Subcutaneous abdominal adipose tissue (tissue), 5 donors: ENCODE data around the gene CCNF.

Experiments used
- H3K27ac ChIP-seq: one replicate; pipeline ENCODE4 v1.7.0; 2013; ENCODE audit warnings: low read depth, mild to moderate bottlenecking, inconsistent platforms, low read length, moderate library complexity
- H3K27me3 ChIP-seq, 5 donors: one replicate each; pipeline ENCODE4 v1.7.0; 2013; ENCODE audit warnings: low read length in 5 of 5, inconsistent platforms in 1 of 5; ENCODE audit not compliant: control insufficient read depth in 5 of 5, insufficient read depth in 4 of 5
- H3K36me3 ChIP-seq, 5 donors: one replicate each; pipeline ENCODE4 v1.7.0; 2013; ENCODE audit warnings: low read length in 5 of 5; ENCODE audit not compliant: control insufficient read depth in 5 of 5, insufficient read depth in 5 of 5
- H3K4me1 ChIP-seq, 5 donors: one replicate each; pipeline ENCODE4 v1.7.0; 2013; ENCODE audit warnings: low read length in 5 of 5, mild to moderate bottlenecking in 3 of 5, moderate library complexity in 1 of 5; ENCODE audit not compliant: control insufficient read depth in 5 of 5, insufficient read depth in 5 of 5
- H3K4me3 ChIP-seq, 5 donors: one replicate each; pipeline ENCODE4 v1.7.0; 2013; ENCODE audit warnings: low read length in 5 of 5, low read depth in 1 of 5
- H3K9ac ChIP-seq, 5 donors: one replicate each; pipeline ENCODE4 v1.7.0; 2013; ENCODE audit warnings: low read length in 5 of 5, mild to moderate bottlenecking in 4 of 5, moderate library complexity in 3 of 5
- H3K9me3 ChIP-seq, 5 donors: one replicate each; pipeline ENCODE4 v1.7.0; 2013; ENCODE audit warnings: low read length in 5 of 5; ENCODE audit not compliant: control insufficient read depth in 5 of 5
- donor health status: healthy.
- donor health status: healthy.
- donor health status: healthy.
- donor health status: healthy.
- donor health status: healthy.

Gene CCNF

GRCh38 chr16:2462031-2462866, 33.0 kb downstream of the CCNF start:
- no peak overlapping the region for H3K27ac ChIP-seq
- no peak overlapping the region for H3K4me3 ChIP-seq
- H3K27me3 ChIP-seq = peaks cover 0 to 3% (median 0%) of the 10 kb centered on the region in 5 donors
- H3K4me1 ChIP-seq = peaks cover 0 to 26% (median 17%) of the 10 kb centered on the region in 5 donors
- H3K9ac ChIP-seq = no peak overlapping the region
- H3K36me3 ChIP-seq = peaks cover 0 to 2% (median 0%) of the 10 kb centered on the region in 5 donors
- H3K9me3 ChIP-seq = no peaks in the 10 kb centered on the region

GRCh38 chr16:2464333-2464732, 35.1 kb downstream of the CCNF start:
- Histone ChIP-seq H3K36me3 (no peaks in the 10 kb centered on the region), H3K9me3 (no peaks in the 10 kb centered on the region), H3K4me3 (no peak overlapping the region), H3K4me1 (peaks cover 0 to 36% (median 28%) of the 10 kb centered on the region in 5 donors), H3K27me3 (peaks cover 0 to 6% (median 0%) of the 10 kb centered on the region in 5 donors), H3K9ac (no peak overlapping the region), H3K27ac (no peak overlapping the region)

GRCh38 chr16:2465653-2466415, 36.6 kb downstream of the CCNF start:
- H3K4me3 ChIP-seq = no peak overlapping the region
- H3K4me1 ChIP-seq = peaks cover 0 to 32% (median 22%) of the 10 kb centered on the region in 5 donors
- peaks cover 0 to 20% (median 9%) of the 10 kb centered on the region in 5 donors for H3K27me3 ChIP-seq
- no peak overlapping the region for H3K27ac ChIP-seq
- H3K36me3 ChIP-seq = no peaks in the 10 kb centered on the region
- no peaks in the 10 kb centered on the region for H3K9me3 ChIP-seq
- no peak overlapping the region for H3K9ac ChIP-seq

GRCh38 chr16:2466667-2467527, 37.6 kb downstream of the CCNF start:
- peak overlapping the region in 1 of 5 donors; percentile 9 for H3K9ac ChIP-seq
- H3K4me3 ChIP-seq = peak overlapping the region in 3 of 5 donors; percentile 3 to 68 (median 53)
- H3K27ac ChIP-seq = no peak overlapping the region
- H3K4me1 ChIP-seq = peaks cover 0 to 42% (median 28%) of the 10 kb centered on the region in 5 donors
- H3K36me3 ChIP-seq = no peaks in the 10 kb centered on the region
- peaks cover 0 to 22% (median 12%) of the 10 kb centered on the region in 5 donors for H3K27me3 ChIP-seq
- H3K9me3 ChIP-seq = no peaks in the 10 kb centered on the region

- Histone ChIP-seq H3K9ac (peak overlapping the region in 3 of 5 donors; percentile 35 to 62 (median 42)), H3K4me3 (peak overlapping the region in 4 of 5 donors; percentile 39 to 68 (median 57)), H3K27me3 (peaks cover 0 to 30% (median 13%) of the 10 kb centered on the region in 5 donors), H3K27ac (peak overlapping the region; percentile 50), H3K4me1 (peaks cover 0 to 49% (median 34%) of the 10 kb centered on the region in 5 donors), H3K36me3 (no peaks in the 10 kb centered on the region), H3K9me3 (no peaks in the 10 kb centered on the region)
Measured at GRCh38 chr16:2467528-2468232, 38.4 kb downstream of the CCNF start.

GRCh38 chr16:2468233-2468724, 39.0 kb downstream of the CCNF start:
- peaks cover 0 to 35% (median 18%) of the 10 kb centered on the region in 5 donors for H3K27me3 ChIP-seq
- no peaks in the 10 kb centered on the region for H3K36me3 ChIP-seq
- H3K9ac ChIP-seq = peak overlapping the region in 4 of 5 donors; percentile 35 to 62 (median 42)
- peak overlapping the region; percentile 50 for H3K27ac ChIP-seq
- H3K4me1 ChIP-seq = peaks cover 0 to 54% (median 39%) of the 10 kb centered on the region in 5 donors
- no peaks in the 10 kb centered on the region for H3K9me3 ChIP-seq
- H3K4me3 ChIP-seq = peak overlapping the region in 4 of 5 donors; percentile 39 to 68 (median 57)

GRCh38 chr16:2468725-2469398, 39.6 kb downstream of the CCNF start:
- H3K27ac ChIP-seq = no peak overlapping the region
- H3K36me3 ChIP-seq = no peaks in the 10 kb centered on the region
- peak overlapping the region in 4 of 5 donors; percentile 39 to 68 (median 57) for H3K4me3 ChIP-seq
- H3K9ac ChIP-seq = peak overlapping the region in 2 of 5 donors; percentile 41 to 43
- peaks cover 0 to 58% (median 43%) of the 10 kb centered on the region in 5 donors for H3K4me1 ChIP-seq
- peaks cover 0 to 35% (median 18%) of the 10 kb centered on the region in 5 donors for H3K27me3 ChIP-seq
- H3K9me3 ChIP-seq = no peaks in the 10 kb centered on the region

GRCh38 chr16:2469399-2470233, 40.4 kb downstream of the CCNF start:
- Histone ChIP-seq H3K4me1 (peaks cover 0 to 66% (median 50%) of the 10 kb centered on the region in 5 donors), H3K4me3 (peak overlapping the region in 1 of 5 donors; percentile 68), H3K9me3 (no peaks in the 10 kb centered on the region), H3K27me3 (peaks cover 0 to 35% (median 18%) of the 10 kb centered on the region in 5 donors), H3K27ac (peak overlapping the region; percentile 41), H3K36me3 (no peaks in the 10 kb centered on the region), H3K9ac (peak overlapping the region in 1 of 5 donors; percentile 41)
